ENCODE measurements around the gene NBEAL1. TPM values are rescaled to one million over a fixed set of nuclear protein-coding genes. Genes with fewer than 3 reads are reported as not detected.
"Not testable (repeated sequence)": the region's sequence is repeated elsewhere in the genome, so short reads cannot be mapped to it uniquely, and the experiment has no call there.

The NBEAL1 gene

GRCh38 chr2:203253422-203254095 is 238.9 kb downstream of the NBEAL1 start:
- H3K4me3 ChIP-seq (ENCODE audit: low read length in 2 of 2); H3K9ac ChIP-seq (ENCODE audit: low read depth, low read length, poor library complexity); H3K14ac ChIP-seq (ENCODE audit: low read length); H2AFZ ChIP-seq (ENCODE audit: low read length); H3K79me1 ChIP-seq (ENCODE audit: low read depth, low read length); H3K18ac ChIP-seq (ENCODE audit: low read length); H3K23ac ChIP-seq (ENCODE audit: low read depth, low read length, poor library complexity); H2BK5ac ChIP-seq (ENCODE audit: low read length); H3K4me2 ChIP-seq (ENCODE audit: insufficient read depth, low read length, poor library complexity, severe bottlenecking); H3K4ac ChIP-seq (ENCODE audit: low read length); H4K8ac ChIP-seq (ENCODE audit: low read depth, low read length); H3K27me3 ChIP-seq (ENCODE audit: control insufficient read depth in 3 of 3, insufficient read depth in 3 of 3, low read depth in 1 of 3, low read length in 3 of 3); H3K27ac ChIP-seq (replicated peaks; ENCODE audit: low read length); H3K4me1 ChIP-seq (ENCODE audit: control insufficient read depth in 2 of 2, insufficient read depth in 1 of 2, low read depth in 1 of 2, low read length in 2 of 2); H2BK15ac ChIP-seq (ENCODE audit: low read length); H2BK120ac ChIP-seq (ENCODE audit: low read depth, low read length); H4K91ac ChIP-seq (ENCODE audit: low read depth, low read length, poor library complexity); H2AK5ac ChIP-seq (ENCODE audit: low read depth, low read length); H2BK12ac ChIP-seq (ENCODE audit: low read length); H3K9me3 ChIP-seq (replicated peaks in 1 of 2; ENCODE audit: control insufficient read depth in 2 of 2, insufficient read depth in 1 of 2, low read depth in 1 of 2, low read length in 2 of 2); DNase-seq (ENCODE audit: low spot score): not testable (repeated sequence)
- no CpG with 5 or more reads among the region's 10 CpGs for WGBS, 2 donors (ENCODE audit: extremely low coverage in 2 of 2, insufficient read length in 2 of 2, insufficient replicate concordance in 1 of 2)
- peaks cover 8 to 90% of the 10 kb centered on the region in 2 donors for H3K36me3 ChIP-seq (replicated peaks in 1 of 2; ENCODE audit: control insufficient read depth in 2 of 2, insufficient read depth in 2 of 2, low read length in 2 of 2)

DNA sequence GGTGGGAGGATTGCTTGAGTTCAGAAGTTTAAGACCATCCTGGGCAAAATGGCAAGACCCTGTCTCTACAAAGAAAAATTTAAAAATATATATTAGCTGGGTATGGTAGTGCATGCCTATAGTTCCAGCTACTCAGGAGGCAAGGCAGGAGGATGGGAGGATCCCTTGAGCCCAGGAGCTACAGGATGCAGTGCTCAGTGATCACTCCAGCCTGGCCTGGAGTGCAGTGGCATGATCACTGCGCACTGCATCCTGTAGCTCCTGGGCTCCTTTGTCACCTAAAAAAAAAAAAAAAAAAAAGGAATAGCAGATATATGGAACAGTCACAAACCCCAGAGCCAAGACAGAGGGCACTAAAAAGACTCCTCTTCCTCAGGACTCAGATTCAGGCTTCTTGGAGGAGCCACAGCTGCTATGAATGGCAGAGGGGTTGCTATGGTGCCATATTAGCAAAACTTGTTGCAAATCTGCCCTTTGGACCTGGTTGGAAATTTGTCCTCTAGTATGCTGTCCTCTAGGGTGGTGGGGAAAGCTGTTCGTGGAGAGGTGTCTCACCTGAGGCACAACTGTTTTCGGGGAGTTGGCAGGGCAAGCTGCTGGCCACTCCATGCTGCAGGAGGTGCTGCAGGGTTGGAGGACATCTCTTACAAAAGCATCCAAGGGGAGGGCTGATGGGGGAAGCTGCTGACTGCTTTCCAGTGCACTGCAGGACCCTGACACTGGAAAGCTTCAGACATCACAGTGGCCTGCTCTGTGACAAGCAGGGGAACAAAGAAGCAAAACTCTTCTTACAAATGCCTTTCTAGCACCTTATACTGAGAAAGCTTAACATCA is 246.9 kb downstream of the NBEAL1 start:
- Histone ChIP-seq H4K8ac (ENCODE audit: low read depth, low read length) (no peak overlapping the region), H3K4ac (ENCODE audit: low read length) (no peak overlapping the region), H2BK12ac (ENCODE audit: low read length) (no peak overlapping the region), H3K18ac (ENCODE audit: low read length) (no peak overlapping the region), H2AK5ac (ENCODE audit: low read depth, low read length) (no peak overlapping the region), H2BK5ac (ENCODE audit: low read length) (no peak overlapping the region), H3K79me1 (ENCODE audit: low read depth, low read length) (no peaks in the 10 kb centered on the region), H3K4me1 (ENCODE audit: control insufficient read depth in 2 of 2, insufficient read depth in 1 of 2, low read depth in 1 of 2, low read length in 2 of 2) (no peaks in the 10 kb centered on the region), H3K4me3 (ENCODE audit: low read length in 2 of 2) (no peak overlapping the region), H2BK15ac (ENCODE audit: low read length) (no peak overlapping the region), H3K23ac (ENCODE audit: low read depth, low read length, poor library complexity) (no peak overlapping the region), H4K91ac (ENCODE audit: low read depth, low read length, poor library complexity) (no peak overlapping the region), H2BK120ac (ENCODE audit: low read depth, low read length) (no peak overlapping the region), H3K27me3 (ENCODE audit: control insufficient read depth in 3 of 3, insufficient read depth in 3 of 3, low read depth in 1 of 3, low read length in 3 of 3) (no peaks in the 10 kb centered on the region), H3K14ac (ENCODE audit: low read length) (no peak overlapping the region), H3K36me3 (replicated peaks in 1 of 2; ENCODE audit: control insufficient read depth in 2 of 2, insufficient read depth in 2 of 2, low read length in 2 of 2) (peaks cover 7 to 76% of the 10 kb centered on the region in 2 donors), H3K4me2 (ENCODE audit: insufficient read depth, low read length, poor library complexity, severe bottlenecking) (no peak overlapping the region), H2AFZ (ENCODE audit: low read length) (no peak overlapping the region), H3K9me3 (replicated peaks in 1 of 2; ENCODE audit: control insufficient read depth in 2 of 2, insufficient read depth in 1 of 2, low read depth in 1 of 2, low read length in 2 of 2) (no peaks in the 10 kb centered on the region), H3K9ac (ENCODE audit: low read depth, low read length, poor library complexity) (no peak overlapping the region), H3K27ac (replicated peaks; ENCODE audit: low read length) (no peak overlapping the region)
- DNase-seq (ENCODE audit: low spot score): no peak
- no CpG with 5 or more reads among the region's 3 CpGs for WGBS, 2 donors (ENCODE audit: extremely low coverage in 2 of 2, insufficient read length in 2 of 2, insufficient replicate concordance in 1 of 2)

Small RNA genes within 50 kb of the gene (small RNA-seq; reads per million reads assigned to genes)
- gene AC010900.2 (ENCODE audit: insufficient read depth) (not detected), gene RF00408 (ENCODE audit: insufficient read depth) (not detected), gene RN7SL670P (ENCODE audit: insufficient read depth) (not detected)
